ENCODE results near the gene PNO1. TPM values are rescaled to one million over a fixed set of nuclear protein-coding genes. Genes with fewer than 3 reads are reported as not detected.
A peak's percentile ranks its signal among the peaks of the same experiment; 100 is the strongest.

PNO1 gene
- total RNA-seq, 1 experiment from 2014 or later: 46.0 TPM

- no peak for DNase-seq (ENCODE audit: low spot score)
- intact Hi-C loops (cut with micrococcal nuclease; ENCODE audit: unreplicated experiment): no loop called here
- CTCF ChIA-PET: no interaction called here
These were observed 19.9 kb downstream of the PNO1 start for GRCh38 chr2:68177541-68177940.

DNA sequence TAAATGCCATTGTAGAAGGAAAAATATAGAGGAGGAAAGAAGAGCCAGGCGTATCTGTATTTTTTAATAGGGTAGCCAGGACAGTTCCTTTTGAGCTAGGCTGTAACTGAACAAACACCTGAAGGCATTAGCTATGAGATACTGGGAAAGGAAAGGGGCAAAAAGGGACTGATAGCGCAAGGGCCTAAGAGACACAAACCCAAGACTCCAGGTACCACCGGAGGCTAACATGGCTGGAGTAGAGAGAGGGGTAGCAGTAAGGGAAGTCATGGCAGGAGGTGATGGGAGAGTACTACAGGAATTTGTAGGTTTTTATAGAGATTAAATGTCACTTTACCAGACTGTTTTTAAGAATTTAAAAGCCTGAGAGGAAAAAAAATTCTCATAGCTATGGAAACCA is 20.7 kb downstream of the PNO1 start:
- no peak overlapping the region for H3K4me3 ChIP-seq (ENCODE audit: low read depth, low read length, poor library complexity, severe bottlenecking)
- DNase-seq (ENCODE audit: low spot score): no peak
- no TSS peak for BruUV-seq (replicated peaks)
- TF ChIP-seq, protein P1, sequence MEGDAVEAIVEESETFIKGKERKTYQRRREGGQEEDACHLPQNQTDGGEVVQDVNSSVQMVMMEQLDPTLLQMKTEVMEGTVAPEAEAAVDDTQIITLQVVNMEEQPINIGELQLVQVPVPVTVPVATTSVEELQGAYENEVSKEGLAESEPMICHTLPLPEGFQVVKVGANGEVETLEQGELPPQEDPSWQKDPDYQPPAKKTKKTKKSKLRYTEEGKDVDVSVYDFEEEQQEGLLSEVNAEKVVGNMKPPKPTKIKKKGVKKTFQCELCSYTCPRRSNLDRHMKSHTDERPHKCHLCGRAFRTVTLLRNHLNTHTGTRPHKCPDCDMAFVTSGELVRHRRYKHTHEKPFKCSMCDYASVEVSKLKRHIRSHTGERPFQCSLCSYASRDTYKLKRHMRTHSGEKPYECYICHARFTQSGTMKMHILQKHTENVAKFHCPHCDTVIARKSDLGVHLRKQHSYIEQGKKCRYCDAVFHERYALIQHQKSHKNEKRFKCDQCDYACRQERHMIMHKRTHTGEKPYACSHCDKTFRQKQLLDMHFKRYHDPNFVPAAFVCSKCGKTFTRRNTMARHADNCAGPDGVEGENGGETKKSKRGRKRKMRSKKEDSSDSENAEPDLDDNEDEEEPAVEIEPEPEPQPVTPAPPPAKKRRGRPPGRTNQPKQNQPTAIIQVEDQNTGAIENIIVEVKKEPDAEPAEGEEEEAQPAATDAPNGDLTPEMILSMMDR (conservative IDR thresholded peaks at IDR 0.05; ENCODE audit: low read depth, low read length): no peak
- no peak for TF ChIP-seq EZH2 (IDR thresholded peaks at IDR 0.05; ENCODE audit: borderline replicate concordance, low read depth, low read length, poor library complexity, severe bottlenecking)
- no peaks in the 10 kb centered on the region for H3K9me3 ChIP-seq (ENCODE audit: low read depth, low read length, poor library complexity, severe bottlenecking)
- H3K27ac ChIP-seq (ENCODE audit: low read depth, low read length, poor library complexity, severe bottlenecking): no peak overlapping the region
- no peaks in the 10 kb centered on the region for H3K27me3 ChIP-seq (replicated peaks; ENCODE audit: insufficient read depth, low read depth, low read length, poor library complexity)
- H3K36me3 ChIP-seq (ENCODE audit: insufficient read depth, low read length, poor library complexity, severe bottlenecking): peaks cover 34% of the 10 kb centered on the region
- no peaks in the 10 kb centered on the region for H3K4me1 ChIP-seq (ENCODE audit: insufficient read depth, low read length, poor library complexity, severe bottlenecking)
- ChIA-PET CTCF (no interaction called here), POLR2A (ENCODE audit: low non-redundant PET) (no interaction called here)
- intact Hi-C loops (cut with micrococcal nuclease; ENCODE audit: unreplicated experiment): no loop called here

More at GRCh38 chr2:68177541-68177940, 19.9 kb downstream of the PNO1 start:
- POLR2A ChIA-PET (ENCODE audit: low non-redundant PET): no interaction called here
- no peaks in the 10 kb centered on the region for H3K27me3 ChIP-seq (replicated peaks; ENCODE audit: insufficient read depth, low read depth, low read length, poor library complexity)
- no peaks in the 10 kb centered on the region for H3K4me1 ChIP-seq (ENCODE audit: insufficient read depth, low read length, poor library complexity, severe bottlenecking)
- BruUV-seq (replicated peaks): no TSS peak
- peaks cover 31% of the 10 kb centered on the region for H3K36me3 ChIP-seq (ENCODE audit: insufficient read depth, low read length, poor library complexity, severe bottlenecking)
- no peak overlapping the region for H3K27ac ChIP-seq (ENCODE audit: low read depth, low read length, poor library complexity, severe bottlenecking)
- no peaks in the 10 kb centered on the region for H3K9me3 ChIP-seq (ENCODE audit: low read depth, low read length, poor library complexity, severe bottlenecking)
- no peak overlapping the region for H3K4me3 ChIP-seq (ENCODE audit: low read depth, low read length, poor library complexity, severe bottlenecking)
- no peak for TF ChIP-seq EZH2 (IDR thresholded peaks at IDR 0.05; ENCODE audit: borderline replicate concordance, low read depth, low read length, poor library complexity, severe bottlenecking)
- TF ChIP-seq, protein P1 (conservative IDR thresholded peaks at IDR 0.05; ENCODE audit: low read depth, low read length): no peak

- BruUV-seq (replicated peaks): TSS peak; percentile 49
- peaks cover 41% of the 10 kb centered on the region for H3K36me3 ChIP-seq (ENCODE audit: insufficient read depth, low read length, poor library complexity, severe bottlenecking)
- no peak for TF ChIP-seq EZH2 (IDR thresholded peaks at IDR 0.05; ENCODE audit: borderline replicate concordance, low read depth, low read length, poor library complexity, severe bottlenecking)
- TF ChIP-seq, protein P1 (conservative IDR thresholded peaks at IDR 0.05; ENCODE audit: low read depth, low read length): no peak
- no peaks in the 10 kb centered on the region for H3K9me3 ChIP-seq (ENCODE audit: low read depth, low read length, poor library complexity, severe bottlenecking)
- ChIA-PET POLR2A (ENCODE audit: low non-redundant PET) (no interaction called here), CTCF (no interaction called here)
- no peaks in the 10 kb centered on the region for H3K27me3 ChIP-seq (replicated peaks; ENCODE audit: insufficient read depth, low read depth, low read length, poor library complexity)
- H3K4me1 ChIP-seq (ENCODE audit: insufficient read depth, low read length, poor library complexity, severe bottlenecking): no peaks in the 10 kb centered on the region
- intact Hi-C loops (cut with micrococcal nuclease; ENCODE audit: unreplicated experiment): no loop called here
- H3K27ac ChIP-seq (ENCODE audit: low read depth, low read length, poor library complexity, severe bottlenecking): no peak overlapping the region
- H3K4me3 ChIP-seq (ENCODE audit: low read depth, low read length, poor library complexity, severe bottlenecking): no peak overlapping the region
- no peak for DNase-seq (ENCODE audit: low spot score)
These were observed 21.4 kb downstream of the PNO1 start for GRCh38 chr2:68178954-68179627.

Data from A673 (cell line).